ENCODE measurements around the gene SPAG16. TPM values are rescaled to one million over a fixed set of nuclear protein-coding genes. Genes with fewer than 3 reads are reported as not detected.

The SPAG16 gene
- polyA plus RNA-seq, 3 donors from 2014 or later, result 9.7 to 18.6 (median 11.5) TPM

- Mint-ChIP-seq H3K9me3 (peaks cover 0 to 4% (median 0%) of the 10 kb centered on the region in 6 donors), H3K27ac (no peak overlapping the region), H3K27me3 (ENCODE audit: low read depth in 3 of 3) (no peaks in the 10 kb centered on the region), H3K4me1 (no peaks in the 10 kb centered on the region), H3K4me3 (no peak overlapping the region), H3K36me3 (no peaks in the 10 kb centered on the region)
- DNase-seq, result no peak
Observed at GRCh38 chr2:214184461-214184860, 900.2 kb downstream of the SPAG16 start.

GRCh38 chr2:214185546-214185945, 901.3 kb downstream of the SPAG16 start:
- H3K36me3 Mint-ChIP-seq, result no peaks in the 10 kb centered on the region
- H3K4me3 Mint-ChIP-seq, result no peak overlapping the region
- H3K4me1 Mint-ChIP-seq, result no peaks in the 10 kb centered on the region
- peaks cover 0 to 7% (median 3%) of the 10 kb centered on the region in 6 donors for H3K9me3 Mint-ChIP-seq
- peaks cover 0 to 2% (median 0%) of the 10 kb centered on the region in 3 donors for H3K27me3 Mint-ChIP-seq (ENCODE audit: low read depth in 3 of 3)
- DNase-seq, result no peak
- H3K27ac Mint-ChIP-seq, result no peak overlapping the region

GRCh38 chr2:214192711-214193110, 908.4 kb downstream of the SPAG16 start:
- no peak overlapping the region for H3K27ac Mint-ChIP-seq
- no peak for DNase-seq
- no peak overlapping the region for H3K4me3 Mint-ChIP-seq
- H3K36me3 Mint-ChIP-seq, result no peaks in the 10 kb centered on the region
- peaks cover 0 to 6% (median 0%) of the 10 kb centered on the region in 3 donors for H3K27me3 Mint-ChIP-seq (ENCODE audit: low read depth in 3 of 3)
- peaks cover 1 to 17% (median 3%) of the 10 kb centered on the region in 6 donors for H3K9me3 Mint-ChIP-seq
- H3K4me1 Mint-ChIP-seq, result no peaks in the 10 kb centered on the region

GRCh38 chr2:214193943-214194342, 909.7 kb downstream of the SPAG16 start:
- Mint-ChIP-seq H3K4me1 (no peaks in the 10 kb centered on the region), H3K4me3 (no peak overlapping the region), H3K36me3 (no peaks in the 10 kb centered on the region), H3K9me3 (peaks cover 0 to 17% (median 2%) of the 10 kb centered on the region in 6 donors), H3K27ac (no peak overlapping the region), H3K27me3 (ENCODE audit: low read depth in 3 of 3) (peaks cover 0 to 6% (median 0%) of the 10 kb centered on the region in 3 donors)
- no peak for DNase-seq

- H3K9me3 Mint-ChIP-seq, result peaks cover 0 to 17% (median 4%) of the 10 kb centered on the region in 6 donors
- H3K36me3 Mint-ChIP-seq, result no peaks in the 10 kb centered on the region
- DNase-seq, result no peak
- peaks cover 0 to 4% (median 0%) of the 10 kb centered on the region in 3 donors for H3K27me3 Mint-ChIP-seq (ENCODE audit: low read depth in 3 of 3)
- no peak overlapping the region for H3K27ac Mint-ChIP-seq
- no peaks in the 10 kb centered on the region for H3K4me1 Mint-ChIP-seq
- H3K4me3 Mint-ChIP-seq, result no peak overlapping the region
Observed at GRCh38 chr2:214196260-214196659, 912.0 kb downstream of the SPAG16 start.

- Mint-ChIP-seq H3K9me3 (peaks cover 6 to 18% (median 8%) of the 10 kb centered on the region in 6 donors), H3K27me3 (ENCODE audit: low read depth in 3 of 3) (peaks cover 0 to 8% (median 0%) of the 10 kb centered on the region in 3 donors), H3K4me3 (no peak overlapping the region), H3K4me1 (no peaks in the 10 kb centered on the region), H3K36me3 (no peaks in the 10 kb centered on the region), H3K27ac (no peak overlapping the region)
- no peak for DNase-seq
Observed at GRCh38 chr2:214201892-214202291, 917.6 kb downstream of the SPAG16 start.

- no peaks in the 10 kb centered on the region for H3K36me3 Mint-ChIP-seq
- no peak for DNase-seq
- H3K9me3 Mint-ChIP-seq, result peaks cover 8 to 29% (median 10%) of the 10 kb centered on the region in 6 donors
- no peak overlapping the region for H3K27ac Mint-ChIP-seq
- peaks cover 0 to 8% (median 0%) of the 10 kb centered on the region in 3 donors for H3K27me3 Mint-ChIP-seq (ENCODE audit: low read depth in 3 of 3)
- no peak overlapping the region for H3K4me3 Mint-ChIP-seq
- H3K4me1 Mint-ChIP-seq, result no peaks in the 10 kb centered on the region
Observed at GRCh38 chr2:214203214-214203613, 919.0 kb downstream of the SPAG16 start.

GRCh38 chr2:214203744-214204289, 919.6 kb downstream of the SPAG16 start:
- H3K9me3 Mint-ChIP-seq, result peaks cover 8 to 29% (median 10%) of the 10 kb centered on the region in 6 donors
- no peak overlapping the region for H3K4me3 Mint-ChIP-seq
- no peak for DNase-seq
- H3K4me1 Mint-ChIP-seq, result no peaks in the 10 kb centered on the region
- peaks cover 0 to 8% (median 0%) of the 10 kb centered on the region in 3 donors for H3K27me3 Mint-ChIP-seq (ENCODE audit: low read depth in 3 of 3)
- H3K27ac Mint-ChIP-seq, result no peak overlapping the region
- H3K36me3 Mint-ChIP-seq, result no peaks in the 10 kb centered on the region

GRCh38 chr2:214215107-214215506, 930.8 kb downstream of the SPAG16 start:
- no peak overlapping the region for H3K4me3 Mint-ChIP-seq
- H3K9me3 Mint-ChIP-seq, result peaks cover 4 to 38% (median 8%) of the 10 kb centered on the region in 6 donors
- H3K27ac Mint-ChIP-seq, result no peak overlapping the region
- H3K27me3 Mint-ChIP-seq (ENCODE audit: low read depth in 3 of 3), result peaks cover 0 to 2% (median 0%) of the 10 kb centered on the region in 3 donors
- DNase-seq, result no peak
- H3K36me3 Mint-ChIP-seq, result peaks cover 0 to 4% (median 0%) of the 10 kb centered on the region in 3 donors
- H3K4me1 Mint-ChIP-seq, result no peaks in the 10 kb centered on the region

- Mint-ChIP-seq H3K9me3 (peaks cover 4 to 37% (median 8%) of the 10 kb centered on the region in 6 donors), H3K4me1 (no peaks in the 10 kb centered on the region), H3K27ac (no peak overlapping the region), H3K27me3 (ENCODE audit: low read depth in 3 of 3) (peaks cover 0 to 2% (median 0%) of the 10 kb centered on the region in 3 donors), H3K4me3 (no peak overlapping the region), H3K36me3 (peaks cover 0 to 4% (median 0%) of the 10 kb centered on the region in 3 donors)
- no peak for DNase-seq
Observed at GRCh38 chr2:214217136-214217535, 932.9 kb downstream of the SPAG16 start.

GRCh38 chr2:214217599-214217998, 933.3 kb downstream of the SPAG16 start:
- H3K9me3 Mint-ChIP-seq, result peaks cover 0 to 32% (median 6%) of the 10 kb centered on the region in 6 donors
- no peak overlapping the region for H3K27ac Mint-ChIP-seq
- peaks cover 0 to 2% (median 0%) of the 10 kb centered on the region in 3 donors for H3K27me3 Mint-ChIP-seq (ENCODE audit: low read depth in 3 of 3)
- no peak for DNase-seq
- no peaks in the 10 kb centered on the region for H3K4me1 Mint-ChIP-seq
- peaks cover 0 to 4% (median 0%) of the 10 kb centered on the region in 3 donors for H3K36me3 Mint-ChIP-seq
- H3K4me3 Mint-ChIP-seq, result no peak overlapping the region

GRCh38 chr2:214220251-214220650, 936.0 kb downstream of the SPAG16 start:
- no peak overlapping the region for H3K4me3 Mint-ChIP-seq
- DNase-seq, result no peak
- H3K36me3 Mint-ChIP-seq, result peaks cover 0 to 2% (median 0%) of the 10 kb centered on the region in 3 donors

GRCh38 chr2:214226061-214226460, 941.8 kb downstream of the SPAG16 start:
- Mint-ChIP-seq H3K4me1 (no peaks in the 10 kb centered on the region), H3K27me3 (ENCODE audit: low read depth in 3 of 3) (no peaks in the 10 kb centered on the region), H3K27ac (no peak overlapping the region), H3K9me3 (peaks cover 2 to 10% (median 7%) of the 10 kb centered on the region in 6 donors), H3K4me3 (no peak overlapping the region), H3K36me3 (no peaks in the 10 kb centered on the region)
- no peak for DNase-seq

More at GRCh38 chr2:214220251-214220650, 936.0 kb downstream of the SPAG16 start:
- peaks cover 2 to 16% (median 8%) of the 10 kb centered on the region in 6 donors for H3K9me3 Mint-ChIP-seq
- H3K27ac Mint-ChIP-seq, result no peak overlapping the region
- no peaks in the 10 kb centered on the region for H3K4me1 Mint-ChIP-seq
- H3K27me3 Mint-ChIP-seq (ENCODE audit: low read depth in 3 of 3), result peaks cover 0 to 2% (median 0%) of the 10 kb centered on the region in 3 donors

GRCh38 chr2:214232271-214232670, 948.0 kb downstream of the SPAG16 start:
- Mint-ChIP-seq H3K4me1 (no peaks in the 10 kb centered on the region), H3K4me3 (no peak overlapping the region), H3K27ac (no peak overlapping the region), H3K27me3 (ENCODE audit: low read depth in 3 of 3) (no peaks in the 10 kb centered on the region), H3K36me3 (no peaks in the 10 kb centered on the region), H3K9me3 (peaks cover 0 to 16% (median 3%) of the 10 kb centered on the region in 6 donors)
- no peak for DNase-seq

- H3K4me3 Mint-ChIP-seq, result no peak overlapping the region
- peaks cover 0 to 13% (median 3%) of the 10 kb centered on the region in 6 donors for H3K9me3 Mint-ChIP-seq
- H3K36me3 Mint-ChIP-seq, result no peaks in the 10 kb centered on the region
- H3K27me3 Mint-ChIP-seq (ENCODE audit: low read depth in 3 of 3), result no peaks in the 10 kb centered on the region
- H3K4me1 Mint-ChIP-seq, result no peaks in the 10 kb centered on the region
- no peak for DNase-seq
- H3K27ac Mint-ChIP-seq, result no peak overlapping the region
Observed at GRCh38 chr2:214233164-214233563, 948.9 kb downstream of the SPAG16 start.

Measured in immature natural killer cell (primary cell).